K562 (cell line): Measurements from ENCODE around the gene PQBP1. TPM values are rescaled to one million over a fixed set of nuclear protein-coding genes. Genes with fewer than 3 reads are reported as not detected.
A peak's percentile ranks its signal among the peaks of the same experiment; 100 is the strongest.

Experiments used
- ARID1B ChIP-seq: fragments of 450-650 bp; IDR thresholded peaks from 2 replicates; pipeline ENCODE4 v1.6.1; 2016; ENCODE audit warnings: antibody characterized with exemption, mild to moderate bottlenecking, inconsistent platforms
- CHD1 ChIP-seq: fragments of 200-600 bp; sonication (generic); IDR thresholded peaks from one replicate; pipeline ENCODE4 v1.6.1; 2012; ENCODE audit warnings: mild to moderate bottlenecking, moderate library complexity, low read length, inconsistent platforms
- GABPB1 ChIP-seq: sonication (generic); formaldehyde crosslinking; IDR thresholded peaks from 2 replicates; pipeline ENCODE4 v1.8.0; 2022; ENCODE audit warnings: mild to moderate bottlenecking, missing genetic modification reagents
- HOXB6 ChIP-seq: fragments of 250-450 bp; sonication (Bioruptor Pico); IDR thresholded peaks from 2 replicates; pipeline ENCODE4 v1.5.1; 2022; ENCODE audit warnings: mild to moderate bottlenecking, borderline replicate concordance
- LEF1 ChIP-seq: fragments of 450-650 bp; IDR thresholded peaks from 2 replicates; pipeline ENCODE4 v1.6.1; 2016; ENCODE audit warnings: mild to moderate bottlenecking
- MCM2 ChIP-seq: fragments of 450-650 bp; IDR thresholded peaks from 2 replicates; pipeline ENCODE4 v1.6.1; 2017; ENCODE audit warnings: low read depth, mild to moderate bottlenecking
- NELFE ChIP-seq: IDR thresholded peaks from 2 replicates; pipeline ENCODE4 v1.6.1; 2011; ENCODE audit warnings: mild to moderate bottlenecking; ENCODE audit not compliant: insufficient read depth, insufficient read length
- NKRF ChIP-seq: fragments of 450-650 bp; IDR thresholded peaks from 2 replicates; pipeline ENCODE4 v1.6.1; 2016; ENCODE audit warnings: borderline replicate concordance
- NRF1 ChIP-seq, 2 experiments: fragments of 450-650 bp; IDR thresholded peaks in 1 of 2; conservative IDR thresholded peaks in 1 of 2; 2 replicates each; pipeline ENCODE4 v1.6.1; 2014; ENCODE audit warnings: mild to moderate bottlenecking in 2 of 2
- POLR3G ChIP-seq: IDR thresholded peaks from 2 replicates; pipeline ENCODE4 v1.6.1; 2011; ENCODE audit not compliant: insufficient read length, insufficient replicate concordance; ENCODE audit errors: extremely low read depth
- SIN3A ChIP-seq, 2 experiments: fragments of 150-350 bp in 1 of 2; IDR thresholded peaks; 2 replicates each; pipeline ENCODE4 v1.6.1; 2011 to 2016; ENCODE audit warnings: borderline replicate concordance in 2 of 2, low read depth in 2 of 2, low read length in 2 of 2, mild to moderate bottlenecking in 2 of 2, moderate library complexity in 2 of 2; ENCODE audit not compliant: control insufficient read depth in 1 of 2
- SMAD4 ChIP-seq: fragments of 250-450 bp; sonication (Bioruptor Pico); conservative IDR thresholded peaks from 2 replicates; pipeline ENCODE4 v1.8.0; 2021; ENCODE audit warnings: inconsistent platforms, mild to moderate bottlenecking, moderate library complexity
- SNAPC5 ChIP-seq: fragments of 250-450 bp; sonication (Bioruptor Pico); IDR thresholded peaks from 2 replicates; pipeline ENCODE4 v1.8.0; 2021; ENCODE audit warnings: moderate library complexity, mild to moderate bottlenecking, inconsistent platforms
- SNIP1 ChIP-seq: fragments of 450-650 bp; IDR thresholded peaks from 2 replicates; pipeline ENCODE4 v1.7.1; 2017; ENCODE audit warnings: low read depth, mild to moderate bottlenecking
- TCF15 ChIP-seq: fragments of 250-450 bp; sonication (Bioruptor Pico); IDR thresholded peaks from 2 replicates; pipeline ENCODE4 v1.8.0; 2022; ENCODE audit warnings: moderate library complexity, mild to moderate bottlenecking, inconsistent platforms
- ZBTB9 ChIP-seq: fragments of 450-650 bp; formaldehyde crosslinking; IDR thresholded peaks from 2 replicates; pipeline ENCODE4 v1.4.0; 2020; ENCODE audit warnings: mild to moderate bottlenecking, moderate library complexity
- ZC3H4 ChIP-seq: sonication (generic); formaldehyde crosslinking; IDR thresholded peaks from 2 replicates; pipeline ENCODE4 v1.9.0; 2021; ENCODE audit warnings: missing genetic modification reagents, borderline replicate concordance
- ZHX1 ChIP-seq: fragments of 150-350 bp; conservative IDR thresholded peaks from 2 replicates; pipeline ENCODE4 v1.6.1; 2014; ENCODE audit warnings: low read length
- ZNF12 ChIP-seq: sonication (generic); formaldehyde crosslinking; IDR thresholded peaks from 2 replicates; pipeline ENCODE4 v1.4.0; 2020; ENCODE audit warnings: mild to moderate bottlenecking, missing genetic modification reagents
- ZNF146 ChIP-seq: IDR thresholded peaks from one replicate; pipeline ENCODE4 v1.6.1; 2018; ENCODE audit warnings: missing compliant biosample characterization; ENCODE audit not compliant: unreplicated experiment
- ZNF24 ChIP-seq: fragments of 450-650 bp; IDR thresholded peaks from 2 replicates; pipeline ENCODE4 v1.6.1; 2016
- ZNF277 ChIP-seq: fragments of 250-450 bp; sonication (Bioruptor Pico); IDR thresholded peaks from 2 replicates; pipeline ENCODE4 v1.8.0; 2022; ENCODE audit warnings: inconsistent platforms, mild to moderate bottlenecking, moderate library complexity, borderline replicate concordance
- ZNF75A ChIP-seq: fragments of 450-650 bp; formaldehyde crosslinking; IDR thresholded peaks from 2 replicates; pipeline ENCODE4 v1.4.0; 2020; ENCODE audit warnings: mild to moderate bottlenecking
- polyA plus RNA-seq, 8 experiments: library from polyadenylated mRNA; depleted of rRNA in 4 of 8; stranded (reverse) in 5 of 8; unstranded in 3 of 8; fragments of >200 nt; fragmentation: Nextera tagmentation in 2 of 8; fragmentation: Illumina TruSeq in 1 of 8; extraction: Ambion mirVana in 2 of 8; extraction: Trizol in 1 of 8; gene quantifications; 2 replicates each; pipeline versions ENCODE4 v1.2.1 to v1.2.3, GENCODE V29; 2011 to 2014; ENCODE audit warnings: inconsistent platforms in 1 of 8, missing spikeins in 1 of 8
- total RNA-seq, 7 experiments: library from RNA; depleted of rRNA in 6 of 7; stranded (reverse); fragments of >200 nt in 6 of 7; fragmentation: Illumina TruSeq in 2 of 7; extraction: Trizol in 2 of 7; gene quantifications; 2 replicates each; pipeline versions ENCODE4 v1.2.1 to v1.2.3, GENCODE V29; 2011 to 2021; ENCODE audit warnings: low replicate concordance in 1 of 7

The PQBP1 gene
- total and polyA plus RNA-seq, 9 of the 15 experiments (the other 6 are each of a cell fraction or from before 2014, with no cell fraction given): 41.3 to 262 (median 112) TPM

- TF ChIP-seq NKRF (no peak), SNIP1 (no peak), CHD1 (peak; percentile 37), NRF1 (conservative IDR thresholded peaks at IDR 0.05 in 1 of 2, IDR thresholded peaks at IDR 0.05 in 1 of 2) (no peak), HOXB6 (no peak), ZNF75A (CRISPR knock-in tag) (no peak), ZHX1 (no peak), SMAD4 (CRISPR knock-in tag) (no peak), ZNF146 (CRISPR knock-in tag) (no peak), ARID1B (peak; percentile 24; the same call in 1 of the 2 replicates), NELFE (no peak), ZC3H4 (CRISPR knock-in tag) (no peak), LEF1 (no peak), GABPB1 (CRISPR knock-in tag) (0 out of 2 replicates have a peak, but pooled peaks have one; percentile 38), SNAPC5 (CRISPR knock-in tag) (no peak), ZNF277 (CRISPR knock-in tag) (no peak), SIN3A (IDR thresholded peaks at IDR 0.05; ENCODE audit: borderline replicate concordance in 2 of 2, control insufficient read depth in 1 of 2, low read depth in 2 of 2, low read length in 2 of 2) (0 out of 4 replicates have a peak, but pooled peaks of 1 of the 2 experiments have one; percentile 8), ZBTB9 (CRISPR knock-in tag) (no peak), ZNF24 (no peak), POLR3G (no peak), MCM2 (no peak), ZNF12 (CRISPR knock-in tag) (no peak), TCF15 (CRISPR knock-in tag) (no peak)
Measured at GRCh38 chrX:48918301-48918642, 20.5 kb downstream of the PQBP1 start (continued).
